CD4-positive, alpha-beta T cell (primary cell): Measurements from ENCODE around the gene RNF207. TPM values are rescaled to one million over a fixed set of nuclear protein-coding genes. Genes with fewer than 3 reads are reported as not detected.

Experiments used
- ATAC-seq: fragments of 200-7000 bp; cut with Tn5 transposase; one replicate; pipeline ENCODE4 v1.10.0; 2022; ENCODE audit warnings: mild to moderate bottlenecking; ENCODE audit not compliant: poor library complexity
- CTCF ChIA-PET: fragments of 350-600 bp; sonication (Branson Sonifier 250); formaldehyde crosslinking; loops from one replicate; lab custom pipeline; 2021; ENCODE audit warnings: antibody characterized with exemption, inconsistent platforms; lab: Charles Lee
- POLR2A ChIA-PET: fragments of 350-600 bp; sonication (Branson Sonifier 250); formaldehyde crosslinking; loops from one replicate; lab custom pipeline; 2021; ENCODE audit warnings: antibody characterized with exemption, inconsistent platforms; lab: Charles Lee
- DNase-seq, 14 experiments: peaks; one replicate each; pipeline ENCODE4 v3.0.0-alpha.2; 2013 to 2020; ENCODE audit warnings: mixed read lengths in 2 of 14
- H3K27ac ChIP-seq, 2 donors: one replicate each; pipeline versions ENCODE4 v1.5.1 to v1.7.0; 2013; ENCODE audit warnings: low read length in 2 of 2, low read depth in 1 of 2, mild to moderate bottlenecking in 1 of 2
- H3K27me3 ChIP-seq, 2 experiments: 1 replicate in 1 of 2; 2 replicates in 1 of 2; pipeline versions ENCODE4 v1.6.1 to v1.7.0; 2013; ENCODE audit warnings: low read length in 2 of 2, control low read depth in 1 of 2, mild to moderate bottlenecking in 1 of 2, moderate library complexity in 1 of 2; ENCODE audit not compliant: insufficient read depth in 2 of 2, control insufficient read depth in 1 of 2
- H3K36me3 ChIP-seq: one replicate; pipeline ENCODE4 v1.6.1; 2013; ENCODE audit warnings: low read length, control low read depth; ENCODE audit not compliant: insufficient read depth
- H3K4me1 ChIP-seq: one replicate; pipeline ENCODE4 v1.6.1; 2013; ENCODE audit warnings: low read length, control low read depth; ENCODE audit not compliant: insufficient read depth
- H3K4me3 ChIP-seq: one replicate; pipeline ENCODE4 v1.5.1; 2013; ENCODE audit warnings: mild to moderate bottlenecking, low read length, moderate library complexity
- H3K9me3 ChIP-seq, 2 experiments: 1 replicate in 1 of 2; 2 replicates in 1 of 2; pipeline versions ENCODE4 v1.6.1 to v1.7.0; 2013; ENCODE audit warnings: low read length in 2 of 2, mild to moderate bottlenecking in 2 of 2, control low read depth in 1 of 2, moderate library complexity in 1 of 2; ENCODE audit not compliant: control insufficient read depth in 1 of 2, insufficient read depth in 1 of 2
- H3K27ac Mint-ChIP-seq: one replicate; pipeline ENCODE4 v1.8.0; 2020; ENCODE audit warnings: mixed read lengths
- H3K27me3 Mint-ChIP-seq: one replicate; pipeline ENCODE4 v1.8.0; 2021; ENCODE audit warnings: mixed read lengths
- H3K36me3 Mint-ChIP-seq: one replicate; pipeline ENCODE4 v1.8.0; 2021; ENCODE audit warnings: low read depth, mixed read lengths
- H3K4me1 Mint-ChIP-seq: one replicate; pipeline ENCODE4 v1.8.0; 2021; ENCODE audit warnings: low read depth, mixed read lengths
- H3K4me3 Mint-ChIP-seq: one replicate; pipeline ENCODE4 v1.8.0; 2020; ENCODE audit warnings: mild to moderate bottlenecking, mixed read lengths
- H3K9me3 Mint-ChIP-seq: one replicate; pipeline ENCODE4 v1.8.0; 2020; ENCODE audit warnings: mixed read lengths
- intact Hi-C, 2 experiments: fragments of 100-400 bp; cut with DNase I in 1 of 2; cut with micrococcal nuclease in 1 of 2; formaldehyde crosslinking; loops; one replicate each; pipeline versions ENCODE4 v1.15.1 to v1.9.0; 2023 to 2025; cut with DNase I, micrococcal nuclease
- total RNA-seq, 174 experiments: library from RNA in 2 of 174; stranded (reverse) in 2 of 174; gene quantifications; one replicate each; pipeline ENCODE4 v1.2.3 and lab custom pipeline; 2021 to 2026
- TF ChIP-seq, protein P1 (sequence below): fragments of 200-600 bp; IDR thresholded peaks from one replicate; pipeline ENCODE4 v1.8.0; 2022; ENCODE audit warnings: antibody characterized with exemption, mild to moderate bottlenecking

Gene RNF207
- total RNA-seq, 2 experiments from 2014 or later, result 5.4 to 6.8 TPM

DNA sequence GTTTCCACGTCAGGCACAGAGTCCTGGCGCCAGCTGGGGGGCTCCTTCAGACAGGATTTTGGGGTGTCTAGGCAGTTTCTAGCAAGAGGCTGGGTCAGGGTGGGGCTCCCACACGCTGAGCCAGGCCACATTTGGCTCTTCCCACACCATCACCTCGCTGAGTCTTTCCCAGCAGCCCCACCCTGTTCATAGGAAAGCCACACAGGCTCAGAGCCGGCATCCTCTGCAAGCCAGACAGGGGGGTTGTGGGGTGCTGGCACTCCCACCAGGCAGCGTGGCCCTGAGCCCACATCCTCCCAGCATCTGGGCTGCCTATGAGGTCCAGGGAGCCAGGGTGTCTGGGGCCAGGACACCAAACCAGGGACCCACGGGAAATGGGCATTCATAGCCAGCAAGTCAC is 57.8 kb downstream of the RNF207 start:
- ATAC-seq (no peak), DNase-seq (no peak)
- ChIA-PET POLR2A (no interaction called here), CTCF (no interaction called here)
- Mint-ChIP-seq H3K27me3 (peaks cover 11% of the 10 kb centered on the region), H3K4me1 (peaks cover 4% of the 10 kb centered on the region), H3K9me3 (no peaks in the 10 kb centered on the region), H3K27ac (no peak overlapping the region), H3K4me3 (no peak overlapping the region), H3K36me3 (no peaks in the 10 kb centered on the region)
- Histone ChIP-seq H3K4me3 (no peak overlapping the region), H3K27ac (no peak overlapping the region), H3K4me1 (peaks cover 18% of the 10 kb centered on the region), H3K27me3 (peaks cover 12 to 13% of the 10 kb centered on the region in 2 experiments), H3K9me3 (no peaks in the 10 kb centered on the region), H3K36me3 (no peaks in the 10 kb centered on the region)
- TF ChIP-seq, protein P1, sequence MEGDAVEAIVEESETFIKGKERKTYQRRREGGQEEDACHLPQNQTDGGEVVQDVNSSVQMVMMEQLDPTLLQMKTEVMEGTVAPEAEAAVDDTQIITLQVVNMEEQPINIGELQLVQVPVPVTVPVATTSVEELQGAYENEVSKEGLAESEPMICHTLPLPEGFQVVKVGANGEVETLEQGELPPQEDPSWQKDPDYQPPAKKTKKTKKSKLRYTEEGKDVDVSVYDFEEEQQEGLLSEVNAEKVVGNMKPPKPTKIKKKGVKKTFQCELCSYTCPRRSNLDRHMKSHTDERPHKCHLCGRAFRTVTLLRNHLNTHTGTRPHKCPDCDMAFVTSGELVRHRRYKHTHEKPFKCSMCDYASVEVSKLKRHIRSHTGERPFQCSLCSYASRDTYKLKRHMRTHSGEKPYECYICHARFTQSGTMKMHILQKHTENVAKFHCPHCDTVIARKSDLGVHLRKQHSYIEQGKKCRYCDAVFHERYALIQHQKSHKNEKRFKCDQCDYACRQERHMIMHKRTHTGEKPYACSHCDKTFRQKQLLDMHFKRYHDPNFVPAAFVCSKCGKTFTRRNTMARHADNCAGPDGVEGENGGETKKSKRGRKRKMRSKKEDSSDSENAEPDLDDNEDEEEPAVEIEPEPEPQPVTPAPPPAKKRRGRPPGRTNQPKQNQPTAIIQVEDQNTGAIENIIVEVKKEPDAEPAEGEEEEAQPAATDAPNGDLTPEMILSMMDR, result no peak
- intact Hi-C loops, result no loop called here

DNA sequence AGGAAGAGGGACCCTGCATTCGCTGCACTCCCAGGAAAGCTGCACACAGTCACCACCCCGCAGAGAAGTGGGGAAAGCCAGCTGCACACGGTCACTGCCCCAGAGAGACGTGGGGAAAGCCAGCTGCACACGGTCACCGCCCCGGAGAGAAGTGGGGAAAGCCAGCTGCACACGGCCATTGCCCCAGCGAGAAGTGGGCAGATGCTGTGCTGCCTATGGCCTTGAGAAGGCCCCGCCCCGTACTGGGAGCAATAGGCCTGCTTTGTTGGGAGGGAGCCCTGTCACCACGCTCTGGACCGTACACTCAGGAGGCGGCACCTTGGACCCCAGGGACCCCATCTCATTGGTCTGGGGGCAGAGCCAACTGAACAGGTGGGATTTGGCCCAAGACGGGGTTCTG is 59.2 kb downstream of the RNF207 start:
- Histone ChIP-seq H3K4me1 (peaks cover 11% of the 10 kb centered on the region), H3K9me3 (no peaks in the 10 kb centered on the region), H3K36me3 (no peaks in the 10 kb centered on the region), H3K27me3 (peaks cover 8 to 13% of the 10 kb centered on the region in 2 experiments), H3K27ac (no peak overlapping the region), H3K4me3 (no peak overlapping the region)
- intact Hi-C loops, result no loop called here
- Mint-ChIP-seq H3K27me3 (peaks cover 5% of the 10 kb centered on the region), H3K4me1 (peaks cover 4% of the 10 kb centered on the region), H3K27ac (no peak overlapping the region), H3K9me3 (no peaks in the 10 kb centered on the region), H3K36me3 (no peaks in the 10 kb centered on the region), H3K4me3 (no peak overlapping the region)
- ChIA-PET CTCF (no interaction called here), POLR2A (no interaction called here)
- ATAC-seq, result no peak
- TF ChIP-seq, protein P1, result no peak
- DNase-seq, result no peak

DNA sequence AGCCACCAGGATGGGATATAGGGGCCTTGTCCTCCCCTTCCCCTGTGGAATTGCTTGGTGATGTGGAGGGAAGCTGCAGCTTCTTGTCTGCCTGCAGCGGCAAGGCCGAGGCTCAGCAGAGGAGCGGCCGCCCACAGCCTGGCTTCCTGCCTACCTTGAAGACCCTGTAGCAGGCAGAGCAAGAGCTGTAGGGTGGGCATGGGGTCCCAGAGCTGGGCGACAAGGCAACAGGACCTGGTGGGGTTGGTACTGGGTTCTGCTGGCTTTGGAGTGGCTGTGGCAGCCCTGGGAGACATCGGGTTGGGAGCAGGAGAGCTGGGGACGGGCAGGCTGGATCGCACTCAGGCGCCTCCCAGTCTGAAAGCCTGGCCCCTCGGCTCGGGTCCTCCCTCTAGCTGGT is 60.7 kb downstream of the RNF207 start:
- H3K4me3 Mint-ChIP-seq, result no peak overlapping the region
- no peaks in the 10 kb centered on the region for H3K36me3 Mint-ChIP-seq
- ChIA-PET CTCF (interaction anchor here (1.8 kb wide), 1 partner anchor 157 kb away, joined by 4 read pairs; no protein-coding TSS in a partner anchor), POLR2A (no interaction called here)
- H3K4me1 Mint-ChIP-seq, result peaks cover 4% of the 10 kb centered on the region
- intact Hi-C loops, result no loop called here
- H3K27ac ChIP-seq, result no peak overlapping the region
- peaks cover 4 to 9% of the 10 kb centered on the region in 2 experiments for H3K27me3 ChIP-seq
- DNase-seq (no peak), ATAC-seq (no peak)
- H3K27me3 Mint-ChIP-seq, result peaks cover 5% of the 10 kb centered on the region
- H3K9me3 ChIP-seq, result no peaks in the 10 kb centered on the region
- no peak overlapping the region for H3K4me3 ChIP-seq
- TF ChIP-seq, protein P1, result no peak
- H3K9me3 Mint-ChIP-seq, result no peaks in the 10 kb centered on the region
- H3K4me1 ChIP-seq, result peaks cover 2% of the 10 kb centered on the region
- H3K36me3 ChIP-seq, result no peaks in the 10 kb centered on the region
- H3K27ac Mint-ChIP-seq, result no peak overlapping the region
